Neural progenitor cell (in vitro differentiated cells): Measurements from ENCODE around the gene ZFAND3.

ENCODE experiments used
- CTCF ChIP-seq: fragments of 200-600 bp; sonication (generic); IDR thresholded peaks from 2 replicates; pipeline ENCODE4 v1.5.1; 2017; ENCODE audit warnings: antibody characterized with exemption, mild to moderate bottlenecking
- EZH2 ChIP-seq: fragments of 200-600 bp; sonication (generic); IDR thresholded peaks from 2 replicates; pipeline ENCODE4 v1.6.1; 2017; ENCODE audit warnings: antibody characterized with exemption, mild to moderate bottlenecking, moderate library complexity
- EZH2phosphoT487 ChIP-seq: fragments of 200-600 bp; sonication (generic); IDR thresholded peaks from 2 replicates; pipeline ENCODE4 v1.6.1; 2017; ENCODE audit warnings: antibody characterized with exemption

GRCh38 chr6:37868447-37868825 lies 48.9 kb downstream of the ZFAND3 start:
- no peak for TF ChIP-seq CTCF
- TF ChIP-seq EZH2phosphoT487: no peak
- no peak for TF ChIP-seq EZH2
